ENCODE data around the gene FGF8. TPM values are rescaled to one million over a fixed set of nuclear protein-coding genes. Genes with fewer than 3 reads are reported as not detected.

Gene FGF8
- polyA plus RNA-seq, 3 donors = not detected

DNA sequence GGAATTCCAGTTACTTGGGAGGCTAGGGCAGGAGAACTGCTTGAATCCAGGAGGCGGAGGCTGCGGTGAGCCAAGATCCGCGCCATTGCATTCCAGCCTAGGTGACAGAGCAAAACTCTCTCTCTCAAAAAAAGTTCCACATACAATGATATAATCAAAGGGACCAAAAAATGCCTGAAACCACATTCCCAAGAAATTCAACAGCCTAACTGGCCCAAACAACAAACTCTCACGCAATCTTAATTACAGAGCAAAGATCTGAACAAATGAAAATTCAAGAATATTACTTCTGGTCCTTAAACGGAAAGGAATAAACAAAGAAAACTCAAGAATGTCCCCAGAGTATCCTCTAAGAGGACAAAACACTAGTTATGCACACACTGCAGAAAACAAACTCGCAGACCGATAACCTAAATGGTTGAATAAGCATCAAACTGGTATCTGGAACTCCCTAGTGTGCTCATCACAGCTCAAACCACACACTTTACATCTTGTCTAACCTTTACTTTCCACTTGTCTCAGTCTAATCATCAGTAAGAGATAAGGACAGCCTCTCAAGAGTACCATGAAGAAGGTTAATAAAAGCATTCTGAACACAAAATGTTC is 38.7 kb upstream of the FGF8 start:
- 98% methylated on average over 5 of the region's 8 CpGs for WGBS (ENCODE audit: insufficient coverage)
- H3K79me2 ChIP-seq (ENCODE audit: insufficient read depth, low read length) = peaks cover 87% of the 10 kb centered on the region
- Mint-ChIP-seq H3K27ac (peak overlapping the region in 3 of 7 donors; percentile 23 to 70 (median 26)), H3K27me3 (ENCODE audit: low read depth in 3 of 3) (no peaks in the 10 kb centered on the region), H3K36me3 (peaks cover 23 to 46% of the 10 kb centered on the region in 2 donors), H3K9me3 (no peaks in the 10 kb centered on the region), H3K4me1 (peaks cover 46% of the 10 kb centered on the region), H3K4me3 (peak overlapping the region; percentile 28 to 94)
- peak overlapping the region; percentile 93 for H3K9ac ChIP-seq (ENCODE audit: insufficient read depth, low read length, poor library complexity, severe bottlenecking)
- H3K9me3 ChIP-seq (replicated peaks in 1 of 2; ENCODE audit: control insufficient read depth in 1 of 2, insufficient read depth in 1 of 2, low read length in 2 of 2) = no peaks in the 10 kb centered on the region
- TF ChIP-seq, protein P1, sequence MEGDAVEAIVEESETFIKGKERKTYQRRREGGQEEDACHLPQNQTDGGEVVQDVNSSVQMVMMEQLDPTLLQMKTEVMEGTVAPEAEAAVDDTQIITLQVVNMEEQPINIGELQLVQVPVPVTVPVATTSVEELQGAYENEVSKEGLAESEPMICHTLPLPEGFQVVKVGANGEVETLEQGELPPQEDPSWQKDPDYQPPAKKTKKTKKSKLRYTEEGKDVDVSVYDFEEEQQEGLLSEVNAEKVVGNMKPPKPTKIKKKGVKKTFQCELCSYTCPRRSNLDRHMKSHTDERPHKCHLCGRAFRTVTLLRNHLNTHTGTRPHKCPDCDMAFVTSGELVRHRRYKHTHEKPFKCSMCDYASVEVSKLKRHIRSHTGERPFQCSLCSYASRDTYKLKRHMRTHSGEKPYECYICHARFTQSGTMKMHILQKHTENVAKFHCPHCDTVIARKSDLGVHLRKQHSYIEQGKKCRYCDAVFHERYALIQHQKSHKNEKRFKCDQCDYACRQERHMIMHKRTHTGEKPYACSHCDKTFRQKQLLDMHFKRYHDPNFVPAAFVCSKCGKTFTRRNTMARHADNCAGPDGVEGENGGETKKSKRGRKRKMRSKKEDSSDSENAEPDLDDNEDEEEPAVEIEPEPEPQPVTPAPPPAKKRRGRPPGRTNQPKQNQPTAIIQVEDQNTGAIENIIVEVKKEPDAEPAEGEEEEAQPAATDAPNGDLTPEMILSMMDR (IDR thresholded peaks at IDR 0.05) = no peak
- H3K4me1 ChIP-seq (ENCODE audit: control insufficient read depth in 1 of 2, insufficient read depth in 2 of 2, low read length in 2 of 2) = peaks cover 27 to 41% of the 10 kb centered on the region in 2 donors
- H3K36me3 ChIP-seq (replicated peaks in 1 of 2; ENCODE audit: control insufficient read depth in 1 of 2, insufficient read depth in 2 of 2, low read length in 2 of 2) = peaks cover 35 to 41% of the 10 kb centered on the region in 2 donors
- H3K4me3 ChIP-seq (replicated peaks in 1 of 3; ENCODE audit: low read depth in 2 of 3, low read length in 3 of 3) = peak overlapping the region in 1 of 3 experiments; percentile 86
- intact Hi-C loops (cut with micrococcal nuclease) = loop anchor here in 1 of 2 donors (10.0 kb wide), 1 partner anchor 460 kb away; the partner anchor contains the start of gene BTRC
- H3K4me2 ChIP-seq (replicated peaks; ENCODE audit: extremely low read depth, low read length, poor library complexity, severe bottlenecking) = peak overlapping the region; percentile 78
- peak overlapping the region in 1 of 2 donors; percentile 40 for H3K27ac ChIP-seq (ENCODE audit: low read depth in 1 of 2, low read length in 2 of 2)
- no peaks in the 10 kb centered on the region for H3K27me3 ChIP-seq (ENCODE audit: control insufficient read depth in 2 of 2, insufficient read depth in 2 of 2, low read length in 2 of 2)
- no peak overlapping the region for H2AFZ ChIP-seq (ENCODE audit: insufficient read depth, low read depth, low read length, poor library complexity, severe bottlenecking)
- H4K20me1 ChIP-seq (ENCODE audit: insufficient read depth, low read length) = peaks cover 86% of the 10 kb centered on the region
- DNase-seq = no peak

DNA sequence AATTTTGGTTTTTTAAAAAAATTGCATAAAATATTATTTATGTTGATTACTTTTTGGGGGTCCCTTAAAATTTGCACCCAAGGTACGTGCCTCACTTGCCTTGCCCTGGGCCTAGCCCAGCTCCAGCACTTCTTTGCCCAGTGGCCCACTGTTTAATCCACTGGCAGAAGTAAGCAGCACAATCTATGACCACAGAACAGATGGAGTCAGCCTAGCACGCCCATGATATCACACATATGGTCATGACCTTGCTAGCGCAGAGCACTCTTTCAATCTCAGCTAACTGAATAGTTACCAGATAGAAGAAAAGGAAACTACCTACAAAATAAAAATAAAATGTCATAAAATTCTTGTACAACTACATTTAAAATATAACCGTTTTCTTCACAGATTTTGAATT is 36.7 kb upstream of the FGF8 start:
- H3K36me3 ChIP-seq (replicated peaks in 1 of 2; ENCODE audit: control insufficient read depth in 1 of 2, insufficient read depth in 2 of 2, low read length in 2 of 2) = peaks cover 50 to 61% of the 10 kb centered on the region in 2 donors
- no peak overlapping the region for H3K4me3 Mint-ChIP-seq
- H3K27me3 ChIP-seq (ENCODE audit: control insufficient read depth in 2 of 2, insufficient read depth in 2 of 2, low read length in 2 of 2) = no peaks in the 10 kb centered on the region
- H3K4me3 ChIP-seq (replicated peaks in 1 of 3; ENCODE audit: low read depth in 2 of 3, low read length in 3 of 3) = no peak overlapping the region
- peaks cover 36% of the 10 kb centered on the region for H3K4me1 Mint-ChIP-seq
- H3K79me2 ChIP-seq (ENCODE audit: insufficient read depth, low read length) = peaks cover 97% of the 10 kb centered on the region
- TF ChIP-seq, protein P1 (IDR thresholded peaks at IDR 0.05) = no peak
- H3K27ac ChIP-seq (ENCODE audit: low read depth in 1 of 2, low read length in 2 of 2) = no peak overlapping the region
- no peak overlapping the region for H3K4me2 ChIP-seq (replicated peaks; ENCODE audit: extremely low read depth, low read length, poor library complexity, severe bottlenecking)
- peaks cover 100% of the 10 kb centered on the region for H4K20me1 ChIP-seq (ENCODE audit: insufficient read depth, low read length)
- H3K27me3 Mint-ChIP-seq (ENCODE audit: low read depth in 3 of 3) = no peaks in the 10 kb centered on the region
- WGBS (ENCODE audit: insufficient coverage) = 100% methylated on average over 1 of the region's 4 CpGs
- H3K4me1 ChIP-seq (ENCODE audit: control insufficient read depth in 1 of 2, insufficient read depth in 2 of 2, low read length in 2 of 2) = peaks cover 19 to 30% of the 10 kb centered on the region in 2 donors
- no peak overlapping the region for H2AFZ ChIP-seq (ENCODE audit: insufficient read depth, low read depth, low read length, poor library complexity, severe bottlenecking)
- H3K36me3 Mint-ChIP-seq = peaks cover 37 to 65% of the 10 kb centered on the region in 2 donors
- DNase-seq = no peak
- H3K9me3 Mint-ChIP-seq = no peaks in the 10 kb centered on the region
- H3K9ac ChIP-seq (ENCODE audit: insufficient read depth, low read length, poor library complexity, severe bottlenecking) = no peak overlapping the region
- H3K9me3 ChIP-seq (replicated peaks in 1 of 2; ENCODE audit: control insufficient read depth in 1 of 2, insufficient read depth in 1 of 2, low read length in 2 of 2) = no peaks in the 10 kb centered on the region
- intact Hi-C loops (cut with micrococcal nuclease) = loop anchor here in 1 of 2 donors (10.0 kb wide), 1 partner anchor 458 kb away; the partner anchor contains the start of gene BTRC
- peak overlapping the region in 1 of 7 donors; percentile 15 for H3K27ac Mint-ChIP-seq
